HG02798 (cell line): Measurements from ENCODE around the gene SDF4.

Experiments
- ATAC-seq: cut with Tn5 transposase; IDR thresholded peaks from one replicate; pipeline ENCODE4 v1.9.1; 2021; ENCODE audit warnings: mild to moderate bottlenecking; ENCODE audit not compliant: unreplicated experiment, poor library complexity

The SDF4 gene

DNA sequence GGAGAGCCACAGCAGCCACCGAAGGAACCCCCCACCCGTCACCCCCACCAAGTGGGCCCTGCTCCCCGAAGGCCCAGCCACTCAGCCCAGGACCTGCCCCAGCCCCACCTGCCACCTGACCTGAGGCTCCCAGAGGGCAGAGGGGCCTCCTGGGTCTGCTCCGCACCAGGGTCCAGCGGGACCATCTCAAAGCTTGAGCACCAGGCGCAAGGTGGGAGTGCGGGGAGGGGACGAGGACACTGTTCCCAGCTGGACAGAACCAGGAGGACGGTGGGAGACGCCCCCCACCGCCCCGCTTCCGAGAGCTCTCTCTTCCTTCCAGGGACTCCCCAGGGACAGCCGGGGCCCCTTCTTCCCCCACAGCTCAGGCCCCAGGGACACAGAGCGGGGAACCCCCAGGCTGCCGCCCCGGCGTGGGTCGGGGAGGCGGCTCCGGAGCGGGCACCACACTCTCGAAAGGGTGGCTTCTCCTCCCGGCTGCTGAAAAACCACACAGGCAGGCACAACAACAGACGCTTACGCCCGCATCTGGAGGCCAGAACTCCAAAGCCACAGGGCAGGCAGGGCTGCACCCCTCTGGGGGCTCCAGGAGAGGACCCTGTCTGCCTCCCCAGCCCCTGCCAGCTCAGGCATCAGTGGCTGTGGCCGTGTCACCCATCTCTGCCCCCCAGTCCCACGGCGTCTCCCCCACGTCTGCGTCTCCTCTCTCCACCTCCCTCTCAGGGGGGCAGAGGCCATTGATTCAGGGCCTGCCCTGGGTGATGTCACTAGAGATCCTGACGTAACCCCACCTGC lies 60.1 kb downstream of the SDF4 start:
- no peak for ATAC-seq

DNA sequence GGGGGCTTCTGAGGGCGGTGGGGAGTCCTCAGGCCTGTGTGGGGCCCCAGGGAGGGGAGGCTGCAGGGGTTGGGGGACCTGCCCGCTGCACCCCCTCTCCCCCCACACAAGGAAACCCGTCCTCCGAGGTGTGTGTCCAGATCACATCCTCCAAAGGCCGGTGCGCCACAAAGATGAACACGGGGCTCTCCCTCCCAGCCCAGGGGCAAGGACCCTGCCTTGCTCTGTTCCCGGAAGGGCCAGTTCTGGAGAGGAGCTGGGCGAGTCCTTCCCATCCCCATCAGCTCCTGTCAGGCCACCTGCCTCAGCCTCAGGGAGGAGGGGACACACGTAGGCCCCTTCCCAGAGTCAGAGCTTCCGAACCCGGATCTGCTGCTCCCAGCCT lies 60.6 kb downstream of the SDF4 start:
- no peak for ATAC-seq

DNA sequence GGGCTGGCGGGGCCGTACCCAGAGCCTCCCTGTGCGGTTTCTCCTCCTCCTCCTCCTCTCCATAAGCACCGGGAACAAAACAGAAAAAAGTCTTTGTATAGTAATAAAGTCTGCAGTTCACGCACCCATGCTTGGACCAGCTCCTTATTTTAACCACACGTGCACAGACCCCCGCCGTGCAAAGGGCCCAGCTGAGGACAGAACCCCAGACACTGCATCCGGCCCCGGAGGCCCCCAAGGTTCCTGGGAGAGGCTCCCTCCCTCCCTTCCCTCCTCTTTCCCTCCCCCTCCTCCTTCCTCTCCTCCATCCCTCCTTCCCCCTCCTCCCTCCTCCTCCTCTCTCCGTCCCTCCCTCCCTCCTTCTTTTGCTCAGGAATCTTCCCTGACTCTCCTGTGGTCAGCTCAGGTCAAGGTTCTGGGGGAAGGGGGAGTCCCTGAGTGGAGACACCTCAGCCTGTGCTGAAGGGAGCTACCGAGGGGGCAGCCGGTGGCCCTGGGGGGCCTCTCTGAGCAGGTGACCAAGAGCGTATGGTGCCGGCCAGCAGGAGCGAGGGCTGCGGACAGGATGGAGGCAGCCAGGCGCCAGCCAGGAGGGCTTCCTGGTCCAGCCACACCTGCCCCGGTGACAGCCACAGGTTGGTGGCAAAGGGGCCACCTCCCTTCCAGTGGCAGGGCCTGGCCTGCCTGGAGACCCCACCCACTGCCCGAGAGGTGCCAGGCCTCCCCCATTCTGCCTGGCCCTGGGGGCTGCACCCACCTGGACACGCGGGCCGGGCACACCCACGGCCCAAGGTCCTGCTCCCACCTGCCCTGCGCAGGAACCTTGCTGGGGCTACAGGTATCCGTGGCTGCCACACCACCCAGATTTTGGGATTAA lies 61.3 kb downstream of the SDF4 start:
- ATAC-seq: no peak

DNA sequence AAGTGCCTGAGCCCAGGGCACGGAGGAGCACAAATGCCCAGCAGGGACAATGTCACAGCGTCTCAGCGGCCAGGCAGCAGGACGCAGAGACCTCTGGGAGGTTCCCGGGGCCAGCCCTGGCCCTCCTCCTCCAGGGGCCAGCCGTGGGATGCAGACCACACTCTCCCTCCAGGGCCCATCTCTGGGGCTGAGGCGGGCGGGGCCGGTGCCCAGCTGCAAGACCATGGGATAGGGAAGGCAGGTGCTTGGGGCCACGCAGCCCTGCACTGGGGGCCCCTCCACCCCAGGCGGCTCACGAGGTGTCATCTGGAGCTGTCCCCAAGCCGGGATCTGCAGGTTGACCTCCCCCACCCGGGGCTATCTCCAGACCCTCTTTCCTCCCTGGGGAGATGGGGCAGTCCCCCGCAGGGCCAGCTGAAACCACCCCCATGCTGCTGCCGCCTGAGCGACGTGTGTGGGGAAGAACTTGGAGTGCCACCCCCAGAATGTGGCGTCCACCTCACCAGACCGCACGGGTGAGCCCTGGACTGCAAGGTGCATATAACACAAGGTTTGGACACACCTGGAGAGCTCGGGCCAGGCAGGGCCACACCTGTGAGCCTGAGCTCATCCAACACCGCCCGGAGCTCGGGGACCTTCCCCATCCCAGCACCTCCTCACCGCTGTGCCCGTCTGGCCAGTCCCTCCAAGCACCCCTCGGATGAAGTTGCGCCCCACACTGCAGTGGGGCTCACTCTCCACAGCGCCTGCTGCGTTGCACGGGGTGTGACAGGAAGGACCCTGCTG lies 62.2 kb downstream of the SDF4 start:
- ATAC-seq: no peak

DNA sequence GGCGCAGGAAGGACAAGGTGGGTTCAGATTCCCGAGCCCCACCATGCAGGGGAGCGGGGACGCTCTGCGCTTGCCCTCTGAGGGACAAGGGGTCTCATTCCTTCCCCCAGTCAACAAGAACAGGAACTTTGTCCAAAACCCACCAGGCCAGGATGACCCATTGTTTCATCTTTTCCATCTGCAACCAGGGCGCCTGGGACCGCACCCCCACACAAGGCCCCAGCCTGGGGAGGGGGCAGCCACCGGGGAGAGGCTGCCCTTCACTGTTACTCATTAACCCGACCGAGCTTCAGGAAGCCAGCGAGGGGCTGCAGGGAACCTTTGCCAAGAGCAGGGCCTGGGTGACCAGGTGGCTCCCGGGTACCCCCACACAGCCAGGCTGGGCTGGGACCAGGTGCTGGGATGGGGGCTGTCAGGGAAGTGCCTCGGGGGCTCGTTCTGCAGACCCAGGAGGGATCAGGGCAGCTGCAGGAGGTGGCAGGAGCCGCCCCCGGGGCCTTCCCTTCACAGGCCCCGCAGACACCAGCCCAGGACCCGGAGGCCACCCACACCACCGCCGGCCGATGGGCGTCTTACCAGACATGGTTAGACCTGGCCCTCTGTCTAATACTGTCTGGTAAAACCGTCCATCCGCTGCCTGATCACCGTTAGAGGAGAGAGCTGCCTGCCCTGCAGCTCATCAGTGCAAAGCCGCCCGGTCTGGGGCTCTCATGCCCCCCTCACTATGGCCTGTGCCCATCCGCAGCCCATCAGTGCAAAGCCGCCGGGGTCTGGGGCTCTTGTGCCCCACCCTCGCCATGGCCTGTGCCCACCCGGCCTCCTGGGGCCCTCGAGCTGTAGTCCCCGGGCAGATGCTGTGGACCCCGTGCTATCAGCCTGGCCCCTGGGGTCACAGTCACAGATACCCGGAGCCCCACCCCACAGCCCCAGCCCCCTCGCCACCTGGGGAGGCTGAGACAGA lies 63.1 kb downstream of the SDF4 start:
- ATAC-seq: no peak

DNA sequence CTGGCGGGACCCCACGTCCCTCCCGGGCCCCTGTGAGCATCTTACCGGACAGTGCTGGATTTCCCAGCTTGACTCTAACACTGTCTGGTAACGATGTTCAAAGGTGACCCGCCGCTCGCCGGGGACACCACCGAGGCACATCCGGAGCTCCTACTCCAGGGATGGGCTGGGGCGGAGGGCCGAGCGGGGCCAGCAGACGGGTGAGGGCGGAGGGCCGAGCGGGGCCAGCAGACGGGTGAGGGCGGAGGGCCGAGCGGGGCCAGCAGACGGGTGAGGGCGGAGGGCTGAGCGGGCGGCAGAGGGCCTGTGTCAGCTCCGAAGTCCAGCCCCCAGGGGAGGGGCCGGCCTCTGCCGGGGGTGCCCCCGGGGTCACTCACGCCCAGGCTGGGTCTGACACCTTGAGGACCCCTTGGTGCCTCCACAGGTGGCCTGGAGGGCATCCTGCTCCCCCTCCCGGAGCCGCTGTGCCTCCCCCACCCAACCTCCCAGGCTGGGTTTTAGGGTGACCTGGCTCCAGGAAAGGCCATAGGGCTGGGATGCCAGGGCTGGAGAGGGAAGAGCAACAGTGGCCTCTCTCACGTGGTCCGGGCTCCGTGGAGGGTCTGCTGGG lies 63.9 kb downstream of the SDF4 start:
- no peak for ATAC-seq

DNA sequence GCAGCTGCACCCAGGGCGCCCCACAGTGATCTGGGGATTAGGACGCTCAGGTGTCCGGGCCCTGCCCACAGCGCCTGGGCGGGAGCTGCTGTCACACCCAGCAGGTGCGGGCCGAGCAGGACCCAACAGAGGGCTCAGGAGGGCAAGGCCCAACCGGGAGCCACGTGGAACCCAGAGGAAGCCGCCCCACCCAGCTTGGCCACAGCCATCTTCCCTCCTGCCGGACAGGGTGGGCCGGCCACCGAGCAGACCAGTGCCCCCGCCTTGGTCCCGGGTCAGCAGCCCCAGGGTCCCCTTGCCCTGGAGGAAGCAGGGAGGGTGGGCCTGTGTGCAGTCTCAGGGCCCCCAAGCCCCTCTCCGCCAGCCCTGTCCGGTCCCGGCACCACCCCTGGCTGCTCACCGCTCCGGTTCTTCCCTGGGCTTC lies 64.4 kb downstream of the SDF4 start:
- ATAC-seq: no peak
